ENCODE results near the gene ZNF787.

ZNF787 gene

GRCh38 chr19:56053596-56053995, 67.5 kb downstream of the ZNF787 start:
- TF ChIP-seq, protein P1, sequence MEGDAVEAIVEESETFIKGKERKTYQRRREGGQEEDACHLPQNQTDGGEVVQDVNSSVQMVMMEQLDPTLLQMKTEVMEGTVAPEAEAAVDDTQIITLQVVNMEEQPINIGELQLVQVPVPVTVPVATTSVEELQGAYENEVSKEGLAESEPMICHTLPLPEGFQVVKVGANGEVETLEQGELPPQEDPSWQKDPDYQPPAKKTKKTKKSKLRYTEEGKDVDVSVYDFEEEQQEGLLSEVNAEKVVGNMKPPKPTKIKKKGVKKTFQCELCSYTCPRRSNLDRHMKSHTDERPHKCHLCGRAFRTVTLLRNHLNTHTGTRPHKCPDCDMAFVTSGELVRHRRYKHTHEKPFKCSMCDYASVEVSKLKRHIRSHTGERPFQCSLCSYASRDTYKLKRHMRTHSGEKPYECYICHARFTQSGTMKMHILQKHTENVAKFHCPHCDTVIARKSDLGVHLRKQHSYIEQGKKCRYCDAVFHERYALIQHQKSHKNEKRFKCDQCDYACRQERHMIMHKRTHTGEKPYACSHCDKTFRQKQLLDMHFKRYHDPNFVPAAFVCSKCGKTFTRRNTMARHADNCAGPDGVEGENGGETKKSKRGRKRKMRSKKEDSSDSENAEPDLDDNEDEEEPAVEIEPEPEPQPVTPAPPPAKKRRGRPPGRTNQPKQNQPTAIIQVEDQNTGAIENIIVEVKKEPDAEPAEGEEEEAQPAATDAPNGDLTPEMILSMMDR (conservative IDR thresholded peaks at IDR 0.05; ENCODE audit: low read length): no peak
- no peak for DNase-seq (ENCODE audit: low read depth)

More at GRCh38 chr19:56053596-56053995, 67.5 kb downstream of the ZNF787 start:
- H3K4me3 ChIP-seq (ENCODE audit: low read length): no peak overlapping the region

Measured in AG10803 (cell line).